ENCODE measurements around the gene AKT1.
A peak's percentile ranks its signal among the peaks of the same experiment; 100 is the strongest.

AKT1 gene

GRCh38 chr14:104798300-104799243, 3.0 kb upstream of the AKT1 start:
- no peak for DNase-seq

- DNase-seq: no peak
Measured at GRCh38 chr14:104797115-104798044, 1.8 kb upstream of the AKT1 start.

DNA sequence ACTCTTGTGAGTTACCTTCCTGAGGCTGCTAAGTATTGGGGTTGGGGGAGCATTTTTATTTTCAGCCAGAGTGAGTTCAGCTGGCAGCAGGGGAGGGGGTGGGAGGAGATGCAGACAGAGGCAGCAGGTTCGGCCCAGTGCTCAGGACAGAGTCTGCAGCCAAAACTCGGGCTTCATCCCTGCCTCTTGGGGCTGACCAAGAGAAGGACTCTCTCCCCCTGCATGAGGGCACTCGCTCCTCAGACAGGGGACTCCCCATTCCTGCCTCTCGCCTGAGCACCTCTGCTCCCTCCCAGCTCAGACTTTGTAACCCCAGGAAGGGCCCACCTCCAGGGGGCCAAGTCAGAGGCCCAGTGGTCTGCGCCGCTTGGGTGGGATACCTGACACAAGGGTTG, 1.1 kb upstream of the AKT1 start:
- no peak for DNase-seq

DNA sequence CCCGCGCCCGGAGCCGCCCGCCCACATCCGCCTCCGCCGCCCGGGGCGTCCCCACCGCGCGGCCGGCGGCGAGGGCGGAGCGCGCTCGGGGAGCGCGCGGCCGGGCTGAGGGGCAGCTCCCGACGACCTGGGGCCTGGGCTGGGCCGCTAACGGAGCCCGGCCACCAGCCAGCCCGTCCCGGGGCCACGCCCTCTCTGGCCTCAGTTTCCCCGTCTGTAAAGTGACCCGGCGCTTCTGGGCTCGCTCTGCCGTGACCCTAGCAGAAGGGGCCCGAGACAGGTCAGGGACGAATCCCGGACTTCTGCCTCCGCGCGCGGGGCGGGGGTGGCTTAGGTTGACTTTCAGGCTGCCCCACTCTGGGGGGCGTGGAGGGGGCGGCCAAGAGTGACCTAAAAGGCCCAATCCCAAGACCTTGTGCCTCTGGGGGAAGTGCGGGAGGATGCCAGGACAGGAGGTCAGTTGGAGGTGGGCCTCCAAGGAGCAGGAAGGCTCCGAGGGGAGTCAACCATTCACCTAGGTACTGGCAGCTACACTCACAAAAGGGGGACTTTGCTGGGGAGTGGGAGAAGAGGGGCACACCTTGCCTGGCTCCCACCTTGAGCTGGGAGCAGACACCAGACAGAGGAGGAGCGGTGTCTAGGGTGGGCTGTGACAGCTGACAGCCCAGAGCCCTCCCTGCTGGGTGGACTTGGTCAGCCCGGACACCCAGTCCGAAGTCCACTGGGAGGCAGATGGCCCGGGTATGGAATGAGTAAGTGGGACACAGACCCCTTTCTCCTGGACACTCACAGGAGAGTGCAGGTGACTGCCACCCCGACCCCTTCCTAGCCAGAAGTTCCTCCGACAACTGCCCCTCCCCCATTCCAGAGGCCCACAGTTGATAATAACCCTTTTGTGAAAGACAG, 486 bp upstream of the AKT1 start:
- peak; percentile 69 for DNase-seq

DNA sequence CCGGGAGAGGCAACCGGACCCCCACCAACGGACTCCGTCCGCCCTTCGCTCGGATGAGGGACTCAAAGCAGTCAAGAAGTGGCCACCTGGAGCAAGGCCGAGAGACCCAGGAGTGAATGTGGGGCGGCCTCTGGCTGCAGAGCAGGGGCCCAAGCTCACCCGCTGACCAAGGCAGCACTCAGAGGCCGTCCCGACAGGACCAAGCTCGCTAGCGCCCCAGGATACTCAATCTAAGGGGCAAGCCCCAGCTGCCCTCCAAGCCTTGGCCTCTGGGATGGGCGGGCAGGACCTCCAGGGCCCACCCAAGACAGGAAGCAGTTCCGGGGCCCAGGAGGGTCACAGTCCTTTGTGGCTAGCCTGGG, 936 bp downstream of the AKT1 start:
- DNase-seq: no peak

DNA sequence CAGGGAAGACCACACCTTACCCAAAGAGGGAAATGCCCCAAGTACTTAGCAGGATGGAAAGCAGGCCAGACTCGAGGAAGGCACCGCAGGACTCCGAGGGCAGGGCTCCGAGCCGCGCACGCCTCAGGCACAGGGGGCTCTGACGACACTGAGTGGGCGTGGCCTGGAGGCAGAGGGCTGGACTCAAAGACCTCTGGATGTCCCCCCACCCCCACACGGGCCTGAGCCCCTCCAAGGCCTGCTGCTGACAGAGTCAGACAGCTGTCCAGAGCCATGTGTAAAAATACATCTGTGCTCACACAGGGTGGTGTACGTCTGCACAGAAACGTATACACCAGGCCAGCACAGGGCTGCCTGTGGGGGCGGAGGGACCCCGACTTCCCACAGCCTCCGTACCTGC, 1.4 kb downstream of the AKT1 start:
- DNase-seq: peak; percentile 67

DNA sequence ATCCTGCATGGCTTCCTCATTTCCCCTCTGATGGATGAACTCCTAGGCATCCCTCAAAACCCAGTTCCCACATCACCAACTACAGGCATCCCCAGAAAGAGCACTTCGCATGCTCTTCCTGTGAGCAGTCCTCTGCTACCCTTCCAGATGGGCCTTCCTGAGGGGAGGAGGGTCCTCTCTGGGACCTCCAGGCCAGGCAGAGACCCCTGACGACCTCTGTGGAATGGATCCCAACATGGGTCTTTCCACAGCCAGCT, 1.9 kb downstream of the AKT1 start:
- no peak for DNase-seq

DNA sequence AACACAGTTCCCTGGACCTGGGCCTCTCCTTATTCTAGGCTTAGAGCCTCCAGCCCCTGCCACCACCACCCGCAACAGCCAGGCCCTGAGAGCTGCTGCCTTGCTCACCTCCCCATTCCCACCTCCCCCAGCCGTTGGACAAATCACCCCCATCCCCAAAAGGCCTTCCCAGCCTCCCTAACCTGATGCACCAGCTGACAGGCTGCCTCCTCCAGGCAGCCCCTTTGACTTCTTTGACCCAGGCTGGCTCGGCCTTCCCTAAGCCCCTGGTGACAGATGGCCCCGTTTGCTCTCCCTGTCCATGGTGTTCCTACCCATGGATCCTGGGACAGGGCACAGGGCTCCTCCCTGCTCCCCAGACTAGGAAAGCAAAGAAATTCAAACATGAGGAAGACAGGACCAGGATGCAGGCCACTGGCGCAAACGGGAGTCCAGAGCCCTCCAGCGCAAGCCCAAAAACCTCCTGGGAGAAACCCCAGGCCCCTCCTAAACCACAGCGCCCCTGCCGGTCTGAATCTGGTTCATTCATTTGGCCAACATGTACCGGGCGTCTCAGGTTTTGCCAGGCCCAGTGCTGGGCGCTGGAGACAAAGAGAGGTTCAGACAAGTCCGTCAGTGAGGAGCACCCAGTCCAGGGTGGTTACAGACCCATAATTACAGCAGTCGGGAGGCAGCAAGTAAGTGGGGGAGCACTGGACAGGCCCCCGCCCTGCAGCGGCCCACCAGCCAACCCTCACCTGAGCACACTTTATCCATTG, 2.4 kb downstream of the AKT1 start:
- no peak for DNase-seq

DNA sequence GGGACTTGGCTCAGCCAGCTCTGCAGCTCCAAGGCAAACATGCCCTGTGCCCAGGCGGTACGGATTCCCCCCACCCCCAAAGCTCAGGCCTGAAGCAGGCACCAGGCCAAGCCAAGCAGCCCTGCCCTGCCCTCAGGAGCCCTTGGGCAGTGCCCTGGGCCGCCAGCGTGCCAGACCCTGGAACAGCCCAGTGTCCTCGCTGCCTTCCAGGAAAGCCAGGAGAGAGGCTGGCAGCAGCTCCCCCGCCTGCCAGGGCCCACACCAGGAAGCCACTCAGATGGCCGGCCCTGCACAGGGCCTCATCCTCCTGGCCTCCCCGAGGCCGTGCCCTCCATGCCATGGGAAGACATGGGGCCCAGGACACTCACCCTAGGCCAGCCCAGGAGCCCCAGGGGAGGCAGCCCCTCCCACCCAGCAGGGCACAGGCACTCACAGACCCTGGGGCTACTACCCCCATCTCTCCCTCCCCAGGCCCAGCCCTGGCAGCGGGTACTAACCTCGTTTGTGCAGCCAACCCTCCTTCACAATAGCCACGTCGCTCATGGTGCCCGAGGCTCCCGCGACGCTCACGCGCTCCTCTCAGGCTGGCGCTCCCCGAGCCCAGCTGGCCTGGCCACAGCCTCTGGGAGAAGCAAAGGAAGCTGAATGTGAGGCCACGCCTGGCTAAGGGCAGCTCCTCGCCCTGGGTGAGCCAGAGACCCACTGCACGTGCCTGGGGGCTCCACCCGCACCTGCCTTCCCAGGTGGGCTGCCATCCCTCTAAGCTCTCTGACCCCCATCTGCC, 3.3 kb downstream of the AKT1 start:
- no peak for DNase-seq

DNA sequence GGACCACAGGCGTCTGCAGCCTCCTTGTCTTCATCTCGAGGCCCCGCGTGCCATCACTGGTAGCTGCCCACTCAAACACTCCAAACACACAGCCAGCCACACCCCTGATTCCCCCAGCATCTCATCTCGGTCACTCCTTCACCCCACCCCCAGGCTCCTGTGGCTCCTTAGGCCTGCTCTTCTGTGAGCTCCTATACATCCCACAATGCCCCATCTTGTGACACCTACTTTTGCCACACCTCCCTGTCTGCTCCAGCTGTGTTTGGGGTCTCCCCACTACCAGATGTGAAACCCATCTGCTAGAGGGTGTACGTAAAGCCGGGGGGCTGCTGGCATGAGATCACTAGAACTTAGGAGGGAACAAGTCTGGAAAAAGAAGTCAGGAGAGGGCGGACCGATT, 4.1 kb downstream of the AKT1 start:
- no peak for DNase-seq

DNA sequence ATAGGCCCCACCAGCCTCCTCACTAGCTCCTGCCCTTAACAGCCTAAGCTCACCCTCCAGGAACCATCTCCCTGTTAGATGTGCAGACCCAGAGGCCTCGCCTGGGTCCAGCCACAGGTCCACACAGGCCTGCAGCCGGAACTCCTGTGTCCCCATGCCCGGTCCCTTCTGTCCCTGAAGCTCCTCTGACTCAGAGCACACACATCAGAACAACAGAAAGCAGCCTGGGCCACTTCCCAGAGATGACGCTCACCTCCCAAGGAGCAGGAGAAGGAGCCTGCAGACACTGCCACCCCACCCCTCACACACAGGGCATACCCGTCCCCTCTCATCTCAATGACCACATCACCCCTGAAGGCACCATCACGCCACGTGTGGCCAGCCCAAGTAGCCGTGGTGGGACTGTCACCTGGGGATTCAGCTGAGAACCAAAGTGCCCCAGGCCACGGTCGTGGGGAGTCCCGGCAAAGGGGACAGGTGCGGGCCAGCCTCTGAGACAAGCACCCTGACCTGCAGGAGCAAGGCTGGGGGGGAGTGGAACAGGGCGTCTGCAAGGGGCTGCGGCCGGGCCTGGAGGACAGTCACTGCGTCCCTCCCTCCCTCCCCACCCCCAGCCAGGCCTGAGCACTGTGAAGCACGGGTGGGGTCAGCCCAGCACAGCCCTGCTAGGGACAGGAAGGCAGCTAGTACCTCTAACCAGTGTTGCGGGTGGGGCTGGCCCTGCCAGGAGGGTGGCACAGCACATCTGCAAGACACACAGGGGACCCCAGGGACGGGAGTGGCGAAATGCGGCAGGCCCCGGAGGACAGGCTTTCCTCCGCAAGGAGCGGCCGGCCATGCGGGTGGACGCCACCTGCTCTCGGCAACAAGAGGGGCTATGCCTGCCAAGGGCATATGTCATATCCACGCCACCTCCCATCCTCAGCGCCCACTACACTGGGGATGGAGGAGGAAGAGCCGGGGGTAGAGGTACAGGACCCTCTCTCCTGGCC, 5.5 kb downstream of the AKT1 start:
- no peak for DNase-seq

- DNase-seq: no peak
Measured at GRCh38 chr14:104788873-104789663, 6.5 kb downstream of the AKT1 start.

- no peak for DNase-seq
Measured at GRCh38 chr14:104788161-104788818, 7.3 kb downstream of the AKT1 start.

- DNase-seq: no peak
Measured at GRCh38 chr14:104787736-104788135, 7.8 kb downstream of the AKT1 start.

DNA sequence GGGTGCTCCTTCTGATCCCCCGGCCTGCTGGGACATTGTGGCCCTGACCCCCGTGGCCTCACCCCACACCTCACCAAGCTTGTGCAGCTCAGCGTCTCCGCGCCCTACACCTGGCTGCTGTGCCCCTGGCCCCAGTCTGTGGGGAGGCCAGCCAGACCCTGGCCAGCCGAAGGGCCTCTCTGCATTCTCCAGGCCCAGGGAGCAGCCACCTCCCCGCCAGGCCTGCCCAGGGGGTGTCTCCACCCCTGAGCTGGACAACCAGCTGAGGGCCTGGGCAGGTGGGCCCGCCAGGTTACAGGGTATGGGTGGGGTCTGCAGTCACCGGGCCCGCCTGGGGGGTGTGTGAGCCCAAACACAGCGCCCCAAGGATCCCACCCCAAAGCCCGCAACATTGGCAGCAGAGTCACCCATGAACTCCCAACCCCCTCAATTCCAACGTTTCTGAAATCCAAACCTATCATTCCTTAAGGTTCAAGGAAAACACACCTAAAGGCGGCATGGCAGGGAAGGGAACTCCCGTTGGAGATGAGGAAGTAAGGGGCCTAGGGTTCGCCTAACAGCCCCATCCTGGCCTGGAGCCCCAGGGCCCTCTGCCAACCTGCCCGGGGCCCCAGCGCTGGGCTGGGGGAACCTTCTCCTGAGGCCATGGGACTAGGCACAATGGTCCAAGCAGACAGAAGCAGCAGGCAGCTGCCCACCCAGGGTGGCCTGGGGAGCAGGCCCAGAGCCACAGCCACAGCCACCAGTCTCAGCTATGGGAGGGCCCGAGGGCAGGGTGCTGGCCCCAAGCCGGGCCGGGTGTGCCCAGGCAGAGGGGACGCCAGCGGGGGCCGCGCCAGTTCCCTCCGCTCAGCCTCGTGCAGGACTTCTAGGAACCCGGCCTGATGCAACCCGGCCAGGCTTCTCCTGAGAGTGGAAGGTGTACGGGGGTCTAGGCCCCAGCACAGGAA, 8.5 kb downstream of the AKT1 start:
- no peak for DNase-seq

GRCh38 chr14:104786091-104786586, 9.4 kb downstream of the AKT1 start:
- DNase-seq: no peak

GRCh38 chr14:104785708-104786080, 9.9 kb downstream of the AKT1 start:
- no peak for DNase-seq

All from activated CD4-positive, alpha-beta T cell treated with anti-CD3 and anti-CD28 coated beads, Interleukin-2, Interleukin-6, amounts not matched to agents 100 ng/mL and 50 ng/mL, durations not matched to agents 16 hours and 8 hours (primary cell).